HG02870 (cell line): ENCODE measurements around the gene BCAR3.
"Not testable (repeated sequence)": the region's sequence is repeated elsewhere in the genome, so short reads cannot be mapped to it uniquely, and the experiment has no call there.

Experiments
- ATAC-seq: cut with Tn5 transposase; IDR thresholded peaks from one replicate; pipeline ENCODE4 v1.9.1; 2021; ENCODE audit warnings: mild to moderate bottlenecking, moderate library complexity; ENCODE audit not compliant: unreplicated experiment

BCAR3 gene

DNA sequence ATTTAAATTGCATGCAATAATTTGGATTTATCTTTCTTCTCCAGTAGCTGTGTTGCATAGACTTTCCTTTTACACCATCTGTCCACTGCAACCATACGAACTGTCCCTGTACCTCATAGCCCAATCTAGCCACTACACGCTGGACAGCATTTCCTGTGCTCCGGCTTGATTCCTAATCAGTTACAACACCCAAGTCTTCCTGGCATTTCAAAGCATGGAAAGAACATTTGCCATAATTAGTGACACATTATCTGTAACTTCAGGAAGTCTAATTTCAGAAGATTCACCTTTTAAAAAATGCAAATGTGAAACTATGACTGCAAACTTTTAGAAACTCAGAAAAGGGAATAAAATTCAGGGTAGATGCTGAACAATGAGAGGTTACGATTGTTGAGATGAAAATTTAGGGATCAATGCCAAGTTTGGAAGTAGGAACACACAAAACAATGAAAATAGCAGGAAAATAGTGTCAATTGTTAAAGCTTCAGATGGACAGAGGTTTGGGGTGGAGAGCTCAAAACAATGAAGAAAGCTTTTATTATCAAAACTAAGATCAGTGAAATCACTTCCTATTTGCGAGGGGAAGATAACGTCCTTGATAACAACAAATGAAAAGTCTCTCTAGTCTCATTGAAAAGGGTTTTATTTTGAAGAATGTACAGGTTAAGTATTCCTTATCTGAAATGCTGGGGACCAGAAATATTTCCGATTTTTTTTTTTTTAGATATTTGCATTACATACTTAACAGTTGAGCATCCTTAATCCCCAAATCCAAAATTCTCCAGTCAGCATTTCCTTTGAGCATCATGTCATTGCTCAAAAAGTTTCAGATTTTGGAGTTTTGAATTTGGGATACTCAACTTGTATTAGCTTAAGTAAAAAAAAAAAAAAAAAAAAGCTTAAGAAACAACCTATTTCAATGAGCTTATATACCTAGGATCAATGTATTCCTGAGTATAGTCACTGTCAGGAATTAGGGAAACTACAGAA is 126.5 kb downstream of the BCAR3 start:
- ATAC-seq: no peak

DNA sequence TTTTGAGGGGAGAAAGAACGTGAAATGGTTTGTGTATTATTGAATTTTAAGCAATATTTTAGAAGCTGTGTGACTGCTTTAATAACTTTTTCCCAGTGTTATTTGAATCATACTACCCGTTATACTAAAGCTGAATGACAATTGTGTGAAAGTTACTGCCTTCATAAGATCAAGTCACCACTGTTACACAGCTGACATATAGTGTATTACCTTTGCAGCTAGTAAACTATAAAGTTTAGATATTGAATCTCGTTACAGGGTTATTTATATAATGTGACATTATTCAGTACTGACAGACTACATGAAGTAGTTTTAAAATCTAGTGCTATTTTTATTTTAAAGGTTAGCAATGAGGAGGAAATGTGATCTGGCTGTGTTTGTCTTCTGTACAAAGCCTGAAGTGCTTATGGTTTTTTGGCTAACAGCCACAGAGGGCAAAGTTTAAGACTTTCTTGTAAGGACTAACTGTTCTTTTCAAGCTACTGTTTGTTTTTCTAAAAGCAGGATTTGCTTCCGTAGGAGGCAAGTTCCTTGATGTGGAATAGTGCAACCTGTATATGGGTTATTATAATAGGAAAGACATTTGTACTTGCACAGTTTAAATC is 127.6 kb downstream of the BCAR3 start:
- not testable (repeated sequence) for ATAC-seq

DNA sequence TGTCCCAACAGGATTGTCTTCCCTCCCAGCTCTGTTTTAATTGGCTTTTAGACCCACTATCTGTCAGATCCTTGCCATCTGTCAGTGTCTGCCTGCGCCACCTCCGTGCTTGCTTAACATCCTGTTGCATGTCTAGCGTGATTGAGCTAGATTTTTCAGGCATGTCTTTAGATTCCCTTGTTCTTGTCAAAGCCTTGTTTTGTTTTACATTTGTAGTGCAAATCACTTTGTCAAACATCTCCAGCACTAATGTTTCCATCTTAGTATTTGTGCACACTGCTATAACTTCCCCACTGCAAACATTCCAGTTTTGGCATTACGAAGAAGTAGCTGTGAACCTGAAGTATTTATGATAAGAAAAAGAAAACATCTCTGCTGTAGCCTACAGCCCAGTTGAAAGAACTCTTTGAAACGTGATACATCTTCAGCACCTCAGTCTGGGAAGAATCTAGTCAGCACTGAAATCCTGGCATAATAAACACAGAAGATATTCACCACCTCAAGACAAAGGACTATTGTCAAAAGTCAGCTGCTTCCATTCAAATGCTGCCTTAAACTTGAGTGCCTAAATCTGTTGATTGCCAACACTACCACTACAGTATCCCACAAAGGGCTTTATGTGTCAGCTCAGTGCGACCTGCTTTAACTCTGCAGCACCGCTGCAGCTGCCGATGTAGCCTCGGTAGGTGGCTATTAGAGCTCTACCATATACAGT is 128.7 kb downstream of the BCAR3 start:
- ATAC-seq: no peak

DNA sequence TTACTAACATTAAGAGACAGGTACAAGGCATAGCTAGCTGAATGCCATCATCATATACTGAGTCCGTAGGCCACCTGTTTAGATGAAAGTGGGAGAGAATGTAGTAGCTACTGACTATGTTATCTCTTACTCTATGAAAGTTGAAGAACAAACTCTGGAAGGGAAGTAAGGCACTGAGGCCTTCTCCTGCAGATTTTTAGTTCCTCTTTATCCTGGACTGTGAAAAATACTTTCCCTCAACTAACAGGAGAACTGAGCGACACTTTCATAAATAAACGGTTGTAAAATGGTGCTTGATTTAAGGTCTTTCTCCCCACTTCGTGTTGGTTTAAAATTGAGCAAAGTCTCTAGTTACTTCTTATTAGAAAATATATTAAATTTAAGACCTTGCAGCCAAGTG is 131.8 kb downstream of the BCAR3 start:
- no peak for ATAC-seq

DNA sequence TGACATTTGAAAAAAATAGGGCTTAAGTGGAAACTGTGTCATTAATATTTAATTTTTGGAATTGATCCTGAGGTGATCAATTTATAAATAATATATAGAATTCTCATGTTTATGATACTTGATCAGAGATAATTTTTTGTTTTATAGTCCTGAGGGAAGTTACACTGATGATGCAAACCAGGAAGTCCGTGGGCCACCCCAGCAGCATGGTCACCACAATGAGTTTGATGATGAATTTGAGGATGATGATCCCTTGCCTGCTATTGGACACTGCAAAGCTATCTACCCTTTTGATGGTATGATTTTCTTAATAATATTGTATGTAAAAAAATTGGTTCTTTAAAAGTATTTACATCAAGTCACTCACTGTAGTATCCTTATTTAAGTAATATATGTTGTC is 132.5 kb downstream of the BCAR3 start:
- ATAC-seq: no peak

DNA sequence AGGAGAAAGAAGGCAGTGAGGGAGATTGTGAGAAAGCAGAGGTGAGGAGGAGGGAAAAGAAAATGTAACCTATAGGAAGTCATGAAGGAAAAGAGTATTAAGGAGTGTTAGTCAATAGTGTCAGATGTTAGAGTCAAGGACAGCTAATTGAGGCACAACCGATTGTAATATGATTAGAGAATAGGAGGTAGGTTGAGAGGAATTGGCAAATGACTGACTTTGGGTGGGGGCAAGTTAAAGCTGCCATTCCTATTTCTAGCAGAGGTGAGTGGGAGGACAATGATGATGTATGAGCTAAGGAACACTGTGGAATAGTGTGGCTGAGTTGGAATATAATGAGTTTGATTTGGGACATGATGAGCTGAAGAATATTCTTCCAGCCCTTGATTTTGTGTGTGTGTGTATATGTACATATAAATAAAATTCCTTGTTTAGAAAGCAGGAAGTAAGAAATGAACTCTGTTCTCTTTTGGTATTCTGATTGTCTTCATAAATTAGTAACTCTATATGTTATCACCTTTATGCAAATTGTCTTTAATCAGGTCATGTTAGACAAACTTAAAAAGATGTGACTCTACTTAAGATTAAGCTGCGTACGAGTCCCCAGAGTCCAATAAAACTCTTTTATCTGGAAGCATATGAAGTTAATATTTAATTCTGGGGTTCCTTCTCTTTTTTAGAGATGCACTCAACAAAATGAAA is 135.3 kb downstream of the BCAR3 start:
- ATAC-seq: no peak

DNA sequence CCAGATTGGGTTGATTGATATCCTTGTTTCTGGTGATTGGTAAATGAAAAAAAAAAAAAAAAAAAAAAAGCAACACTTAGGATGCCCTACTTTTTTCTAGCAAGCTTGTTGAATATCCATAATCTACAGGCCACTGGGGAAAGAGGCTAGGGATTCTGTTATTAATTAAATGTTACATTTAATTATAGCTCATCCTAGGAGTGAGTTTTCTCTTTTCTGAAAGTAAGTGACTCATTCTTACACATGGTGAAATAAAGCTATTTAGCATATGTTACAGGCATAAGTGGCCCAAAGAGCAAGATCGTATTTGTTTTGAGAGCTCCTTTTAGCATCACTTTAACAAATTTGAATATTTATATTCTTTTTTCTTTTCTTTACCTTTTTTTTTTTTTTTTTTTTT is 139.2 kb downstream of the BCAR3 start:
- no peak for ATAC-seq

DNA sequence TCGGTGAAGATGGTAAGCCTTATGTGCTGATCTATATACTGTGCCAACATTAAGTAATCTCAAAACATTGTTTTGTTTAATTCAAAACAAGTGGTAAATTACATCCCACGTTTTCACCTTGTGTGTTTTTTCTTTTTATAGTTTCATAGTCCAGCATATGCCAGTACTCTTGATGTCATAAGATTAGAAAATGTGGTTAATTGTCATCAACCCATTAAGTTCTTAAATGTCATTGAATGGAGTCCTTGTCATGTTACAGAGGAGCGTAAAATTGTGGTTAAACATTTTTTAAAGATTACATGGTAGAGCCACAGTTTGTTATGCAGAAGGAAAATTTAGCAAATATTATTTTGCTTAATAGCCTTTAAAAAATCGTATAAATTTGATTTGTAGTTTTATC is 140.6 kb downstream of the BCAR3 start:
- no peak for ATAC-seq

DNA sequence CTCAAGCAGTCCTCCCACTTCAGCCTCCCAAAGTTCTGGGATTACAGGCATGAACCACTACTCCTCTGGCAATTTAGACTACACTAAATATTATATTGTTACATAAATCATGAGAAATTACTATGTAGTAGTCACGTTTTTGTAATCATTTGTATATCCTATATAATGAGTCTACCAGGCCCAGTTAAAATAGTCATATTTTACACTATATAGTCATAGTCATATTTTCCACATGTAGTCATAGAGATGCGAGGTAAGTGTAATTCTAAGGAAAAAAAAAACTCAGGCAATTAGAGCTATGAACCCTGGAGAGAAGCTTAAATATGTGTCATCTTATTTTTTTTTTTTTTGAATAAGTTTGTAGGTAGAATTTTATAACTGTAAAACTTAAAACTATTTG is 143.7 kb downstream of the BCAR3 start:
- ATAC-seq: no peak

DNA sequence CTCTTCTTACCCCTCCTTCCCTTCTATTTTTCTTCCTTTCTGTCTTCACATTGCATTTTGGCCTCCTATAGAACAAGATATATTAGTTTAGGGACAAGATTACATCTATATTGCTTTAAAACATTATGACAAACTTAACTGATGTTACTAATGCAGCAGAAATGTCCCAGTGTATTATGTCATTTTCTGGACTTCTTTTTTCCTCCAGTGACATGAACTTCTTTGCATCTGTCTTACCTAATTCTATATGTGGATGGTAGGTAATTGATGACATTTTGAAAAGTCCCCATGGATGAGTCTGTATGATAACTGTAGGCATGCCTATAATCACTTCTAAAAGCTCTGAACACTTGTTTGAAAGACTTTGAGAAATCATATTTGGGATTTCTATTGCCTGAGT is 144.2 kb downstream of the BCAR3 start:
- ATAC-seq: no peak

DNA sequence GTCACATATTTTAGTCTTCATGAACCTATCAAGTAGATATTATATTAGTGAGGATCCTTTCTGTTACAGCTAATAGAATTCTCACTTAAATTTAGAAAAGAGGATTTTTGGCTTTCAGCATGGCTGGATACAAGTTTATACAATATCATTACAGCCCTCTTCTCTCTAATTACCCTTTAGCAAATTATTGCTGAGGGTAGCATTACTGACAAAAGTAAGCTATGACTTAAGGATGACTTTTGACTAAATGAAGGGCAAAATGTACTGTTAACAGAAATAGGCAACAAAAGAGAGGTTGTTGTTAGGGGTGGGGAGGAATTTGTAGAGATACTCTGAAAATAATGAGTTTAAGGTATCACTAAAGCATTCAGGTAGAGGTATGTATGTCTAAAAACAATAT is 148.0 kb downstream of the BCAR3 start:
- ATAC-seq: no peak

DNA sequence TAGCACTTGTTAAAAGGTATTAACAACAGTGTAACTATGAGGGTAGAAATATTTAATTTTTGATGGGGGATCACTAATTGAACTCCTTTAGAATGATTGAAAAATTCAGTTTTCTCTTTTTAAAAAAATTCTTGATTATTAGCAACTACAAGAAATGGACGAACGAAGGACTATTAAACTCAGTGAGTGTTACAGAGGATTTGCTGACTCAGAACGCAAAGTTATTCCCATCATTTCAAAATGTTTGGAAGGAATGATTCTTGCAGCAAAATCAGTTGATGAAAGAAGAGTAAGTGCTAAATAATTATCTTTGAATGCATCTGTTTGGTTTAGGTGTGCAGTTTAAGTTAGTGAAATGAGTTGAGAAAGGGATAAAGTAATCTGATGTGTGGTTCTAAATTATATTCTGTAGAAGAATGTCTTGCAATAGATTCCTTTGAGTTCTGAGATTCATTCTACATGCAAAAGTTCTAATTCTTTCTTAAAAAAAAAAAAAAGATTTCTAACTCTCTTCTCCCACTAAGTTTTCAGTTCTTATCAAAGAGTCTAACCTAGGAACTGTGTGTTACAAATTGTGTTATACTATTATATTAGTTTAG is 148.8 kb downstream of the BCAR3 start:
- no peak for ATAC-seq

DNA sequence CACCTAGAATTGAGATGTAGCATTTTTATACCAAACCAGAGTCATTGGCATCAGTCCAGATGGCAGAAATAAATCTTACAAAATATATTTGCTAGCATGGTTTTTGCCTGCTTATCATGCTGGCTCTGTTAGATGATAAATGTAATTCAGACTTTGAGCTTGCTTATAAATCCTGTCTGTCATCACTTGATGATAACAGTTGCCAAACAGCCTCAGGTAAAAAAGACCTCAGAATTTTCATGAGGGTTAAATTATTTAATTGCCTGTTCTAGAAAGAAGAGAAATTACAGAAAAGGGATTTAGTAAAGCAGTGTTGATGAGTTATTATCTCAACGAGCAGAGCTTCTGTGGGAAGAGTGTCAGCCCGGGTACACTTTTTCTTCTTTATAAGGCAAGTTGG is 150.4 kb downstream of the BCAR3 start:
- no peak for ATAC-seq

DNA sequence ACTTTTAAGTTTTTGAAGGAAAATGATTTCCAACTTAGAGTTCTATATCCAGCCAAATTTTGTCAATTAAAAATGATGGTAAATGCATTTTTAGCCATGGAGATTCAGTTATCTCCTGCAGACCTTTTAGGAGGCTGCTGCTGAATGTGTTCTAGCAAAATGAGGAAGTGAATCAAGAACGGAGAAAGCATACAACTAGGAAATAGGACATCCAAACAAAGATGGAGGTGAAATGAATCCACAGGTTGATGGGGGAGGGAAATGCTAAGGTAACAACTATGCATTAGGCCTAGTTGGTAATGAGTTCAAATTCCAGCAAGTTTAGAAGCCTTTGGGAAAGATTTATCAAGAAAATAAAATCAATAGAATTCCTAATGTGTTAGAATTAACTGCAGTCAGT is 153.2 kb downstream of the BCAR3 start:
- ATAC-seq: no peak

DNA sequence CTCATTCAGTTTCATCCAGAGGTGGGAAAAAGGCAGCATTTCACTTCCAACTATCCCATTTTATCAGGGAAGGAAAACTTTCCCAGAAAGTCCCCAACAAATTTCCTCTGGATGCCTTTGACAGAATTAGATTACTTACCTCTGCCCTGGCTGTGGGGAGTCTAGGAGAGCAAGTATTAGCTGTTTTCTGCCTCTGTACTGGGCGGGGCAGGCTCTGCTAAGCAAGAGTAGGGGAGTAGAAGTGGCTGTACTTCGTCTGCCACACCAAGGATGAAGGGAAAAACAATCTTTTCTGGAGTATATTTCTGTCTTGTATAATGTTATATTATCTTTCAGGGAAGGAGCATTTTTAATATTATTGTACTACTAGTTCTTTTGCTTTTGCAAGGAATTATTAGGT is 155.2 kb downstream of the BCAR3 start:
- ATAC-seq: no peak

DNA sequence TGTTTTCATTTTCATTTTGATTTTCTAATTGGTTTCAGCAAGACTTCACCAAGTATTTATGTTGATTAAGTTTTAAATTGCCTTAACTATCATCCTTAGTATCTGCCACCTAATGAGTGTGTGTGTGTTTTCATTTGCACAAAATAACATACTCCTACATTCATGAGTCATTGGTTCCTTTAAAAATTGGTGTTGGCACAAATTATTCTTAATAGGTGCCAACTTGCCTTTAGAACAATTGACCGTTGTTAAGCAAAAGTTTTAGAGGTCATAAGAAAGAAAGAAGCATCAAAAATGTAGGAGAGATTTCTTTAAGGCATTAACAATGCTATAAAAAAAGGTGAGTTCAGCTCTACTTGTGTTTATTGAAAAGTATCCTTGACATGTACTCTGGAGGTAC is 156.2 kb downstream of the BCAR3 start:
- no peak for ATAC-seq

DNA sequence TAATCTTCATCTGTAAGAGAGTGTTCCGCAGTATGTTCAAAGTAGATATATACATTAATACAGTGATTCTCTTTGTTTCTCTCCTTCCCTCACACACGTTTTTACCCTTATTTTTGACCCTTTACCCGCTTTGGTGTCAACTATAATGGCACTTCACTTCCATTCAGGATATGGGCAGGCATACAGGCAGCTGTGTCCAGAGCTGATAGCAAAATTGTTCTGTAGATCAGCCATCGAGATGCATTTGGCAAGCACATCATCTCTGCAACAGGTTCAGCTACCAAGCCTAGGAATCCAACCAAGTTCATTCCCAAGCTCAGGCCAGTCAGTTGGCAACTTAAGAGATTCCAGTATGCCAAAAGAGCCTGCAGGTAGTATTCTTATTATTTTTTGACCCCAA is 158.9 kb downstream of the BCAR3 start:
- ATAC-seq: no peak

DNA sequence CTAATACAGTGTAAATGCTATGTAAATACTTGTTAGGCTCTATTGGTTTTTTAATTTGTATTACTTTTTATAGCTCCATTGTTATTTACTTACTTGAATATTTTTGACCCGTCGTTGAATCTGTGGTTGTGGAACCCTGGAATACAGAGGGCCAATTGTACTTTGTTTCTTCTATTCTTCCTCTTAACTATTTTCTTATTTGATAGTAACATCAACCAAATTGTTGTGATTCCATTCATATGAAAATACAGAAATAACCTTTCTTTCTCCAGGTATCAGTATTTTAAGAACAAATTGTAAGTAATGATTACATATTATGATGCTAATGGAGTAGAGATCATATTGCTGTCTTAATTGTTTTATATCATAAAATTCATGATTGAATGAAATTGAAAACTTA is 160.0 kb downstream of the BCAR3 start:
- no peak for ATAC-seq

DNA sequence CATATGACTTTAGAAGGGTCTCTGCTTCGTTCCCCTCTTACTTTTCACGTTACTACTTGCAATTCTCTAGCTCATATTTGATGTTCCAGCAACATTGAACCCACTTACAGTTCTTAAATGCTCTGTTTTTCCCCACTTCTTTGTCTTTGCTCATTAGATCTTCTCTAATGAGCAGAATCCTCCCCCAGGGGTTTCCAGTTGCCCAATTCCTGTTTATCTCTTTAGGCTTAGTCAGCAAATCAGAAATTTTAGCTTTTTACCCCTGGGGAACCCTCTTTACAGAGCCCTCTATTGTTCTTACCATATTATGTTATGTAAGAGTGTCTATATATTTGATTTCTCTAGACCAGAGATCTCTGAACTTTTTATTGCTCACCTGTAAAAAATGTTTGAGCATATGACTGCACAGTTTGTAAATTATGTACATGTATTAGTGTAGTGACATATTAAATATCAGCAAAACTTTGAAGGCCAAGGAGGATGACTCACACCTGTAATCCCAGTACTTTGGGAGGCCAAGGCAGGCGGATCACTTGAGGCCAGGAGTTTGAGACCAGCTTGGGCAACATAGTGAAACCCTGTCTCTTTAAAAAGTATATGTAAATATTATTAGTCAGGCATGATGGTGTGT is 162.3 kb downstream of the BCAR3 start:
- no peak for ATAC-seq

DNA sequence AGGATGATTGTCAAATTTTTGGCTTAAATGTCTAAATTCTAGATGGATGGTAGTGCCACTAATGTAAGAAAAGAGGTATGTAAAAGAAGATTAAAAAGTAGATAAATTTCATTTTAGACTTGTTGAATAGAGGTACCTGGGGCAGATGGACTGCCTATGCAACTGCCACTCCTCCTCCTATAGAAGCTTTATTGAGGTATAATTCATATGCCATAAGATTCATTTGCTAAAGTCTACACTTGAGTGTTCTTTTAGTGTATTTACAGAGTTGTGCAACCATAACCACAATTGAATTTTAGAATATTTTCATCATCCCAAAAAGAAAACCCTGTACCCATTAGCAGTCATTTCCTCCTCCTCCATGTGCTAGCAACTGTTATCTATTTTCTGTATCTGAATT is 163.1 kb downstream of the BCAR3 start:
- no peak for ATAC-seq
